ENCODE data around the gene SVBP.

SVBP gene

DNA sequence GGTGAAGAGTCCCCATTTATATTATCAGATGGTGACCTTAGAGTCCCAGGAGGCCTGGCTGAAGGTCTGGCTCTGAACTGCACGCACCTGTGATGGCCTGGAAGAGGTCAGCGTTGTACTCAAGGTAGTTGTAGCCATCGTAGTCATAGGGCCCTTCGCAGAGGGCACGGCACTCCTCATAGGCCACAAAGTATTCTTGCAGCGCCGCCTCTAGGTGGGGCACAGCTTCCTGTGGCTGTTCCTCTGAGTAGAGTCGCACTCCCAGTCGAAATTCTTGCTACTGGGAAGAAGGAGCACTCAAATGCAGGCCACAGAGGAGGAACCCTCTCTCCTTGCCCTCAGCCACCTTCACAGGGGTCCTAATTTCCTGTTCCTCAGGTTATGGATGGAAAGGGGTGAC lies 58.1 kb downstream of the SVBP start:
- no peak for DNase-seq

DNA sequence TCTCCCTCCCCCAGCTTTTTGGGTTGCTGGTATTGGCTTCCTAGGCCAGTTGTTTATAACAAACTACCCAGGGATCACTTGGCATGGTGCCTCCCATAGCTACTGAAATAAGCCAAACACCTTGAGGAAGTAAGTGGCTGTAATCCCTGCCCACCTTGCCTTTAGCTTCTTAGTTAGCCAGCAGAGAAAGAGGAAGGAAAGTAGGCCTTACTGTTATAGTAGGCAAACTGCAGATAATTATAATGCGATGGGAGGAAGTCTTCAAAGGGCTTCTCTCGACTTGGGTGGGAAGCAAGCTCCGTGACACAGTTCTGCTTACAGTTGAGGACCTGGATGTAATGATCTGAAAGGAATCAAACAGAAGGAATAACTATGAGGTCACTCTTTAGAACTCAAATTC lies 58.6 kb downstream of the SVBP start:
- no peak for DNase-seq

DNA sequence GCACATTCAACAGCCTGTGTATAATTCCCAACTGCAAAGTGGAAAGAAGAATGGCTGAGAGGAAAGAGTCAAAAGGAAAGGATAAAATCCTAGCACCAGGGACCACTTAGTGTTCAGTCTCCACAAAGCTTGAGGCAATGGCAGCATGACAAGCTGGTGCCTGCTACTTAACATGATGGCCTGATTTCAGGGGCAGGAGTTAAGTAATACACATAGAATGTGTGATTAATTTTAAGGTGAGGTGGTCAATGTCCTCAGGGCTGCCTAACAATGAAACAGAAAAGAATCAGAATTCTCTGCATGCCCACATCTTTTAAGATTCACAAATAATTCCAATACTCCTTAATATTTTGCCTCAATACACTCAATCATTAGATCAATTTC lies 59.3 kb downstream of the SVBP start:
- no peak for DNase-seq

Measured in COR-L47 (cell line).